Psoas muscle (tissue), 8 donors: ENCODE results near the gene SLC25A38. TPM values are rescaled to one million over a fixed set of nuclear protein-coding genes. Genes with fewer than 3 reads are reported as not detected.
"Not testable (repeated sequence)": the region's sequence is repeated elsewhere in the genome, so short reads cannot be mapped to it uniquely, and the experiment has no call there.

Experiments
- ATAC-seq, 4 donors: fragments of 200-7000 bp; cut with Tn5 transposase; one replicate each; pipeline ENCODE4 v1.9.1; 2020; ENCODE audit warnings: moderate library complexity in 3 of 4, mild to moderate bottlenecking in 2 of 4
- DNase-seq, 2 donors: peaks; one replicate each; pipeline ENCODE4 v3.0.0-alpha.2; 2020
- H3K27ac ChIP-seq: fragments of 200-600 bp; one replicate; pipeline ENCODE4 v1.8.0; 2022
- H3K27me3 ChIP-seq, 3 donors: fragments of 200-600 bp in 1 of 3; one replicate each; pipeline versions ENCODE4 v1.6.1 to v1.8.0; 2013 to 2022; ENCODE audit warnings: low read length in 2 of 3, mild to moderate bottlenecking in 2 of 3, moderate library complexity in 1 of 3; ENCODE audit not compliant: insufficient read depth in 3 of 3
- H3K36me3 ChIP-seq, 2 donors: fragments of 200-600 bp in 1 of 2; one replicate each; pipeline versions ENCODE4 v1.6.1 to v1.8.0; 2013 to 2022; ENCODE audit warnings: low read depth in 1 of 2, mild to moderate bottlenecking in 1 of 2, moderate library complexity in 1 of 2; ENCODE audit not compliant: insufficient read depth in 1 of 2
- H3K4me1 ChIP-seq: fragments of 200-600 bp; one replicate; pipeline ENCODE4 v1.8.0; 2022
- H3K4me3 ChIP-seq: fragments of 200-600 bp; one replicate; pipeline ENCODE4 v1.8.0; 2022; ENCODE audit warnings: mild to moderate bottlenecking
- H3K9me3 ChIP-seq: fragments of 200-600 bp; one replicate; pipeline ENCODE4 v1.8.0; 2022
- CTCF ChIP-seq: fragments of 200-600 bp; IDR thresholded peaks from one replicate; pipeline ENCODE4 v1.8.0; 2022; ENCODE audit warnings: antibody characterized with exemption
- WGBS, 3 donors: extraction: QIAGEN DNeasy Blood & Tissue Kit; methylation state at CpG; one replicate each; pipeline versions ENCODE4 v1.1.6 to v1.1.7; 2013; 5-methylcytosine and 5-hydroxymethylcytosine counted together
- intact Hi-C, 2 donors: fragments of 100-400 bp; cut with DNase I; formaldehyde crosslinking; loops; one replicate each; pipeline versions ENCODE4 v1.11.0 to v1.14.2; 2022
- polyA plus RNA-seq, 3 donors: library from polyadenylated mRNA; stranded (reverse); fragments of 200-250 nt; gene quantifications; one replicate each; pipeline ENCODE4 v1.2.3, GENCODE V29; 2013
- total RNA-seq, 4 donors: library from RNA; stranded (reverse); fragmentation: NEBNext Ultra II Directional in 2 of 4; extraction: Animal tissue kit (Norgen Biotek cat#: 25700) in 2 of 4; gene quantifications; one replicate each; pipeline versions ENCODE4 v1.2.1 to v1.2.4, GENCODE V29; 2021 to 2023
- donor health status: healthy with polysubstance abuse.
- donor health status: DM: no; HTN: no; CAD: no; lungs with moderate emphysema.
- donor health status: Bipolar disorder and iron deficiency.
- donor health status: healthy.
- donor health status: DM: yes; HTN: yes; CAD: no.
- donor health status: DM: no; HTN: no; CAD: no.
- donor health status: DM: no; HTN: no; CAD: no.
- donor health status: DM: yes; HTN: yes; CAD: no.

Gene SLC25A38
- total and polyA plus RNA-seq, 7 donors, result 24.9 to 86.5 (median 31.1) TPM

DNA sequence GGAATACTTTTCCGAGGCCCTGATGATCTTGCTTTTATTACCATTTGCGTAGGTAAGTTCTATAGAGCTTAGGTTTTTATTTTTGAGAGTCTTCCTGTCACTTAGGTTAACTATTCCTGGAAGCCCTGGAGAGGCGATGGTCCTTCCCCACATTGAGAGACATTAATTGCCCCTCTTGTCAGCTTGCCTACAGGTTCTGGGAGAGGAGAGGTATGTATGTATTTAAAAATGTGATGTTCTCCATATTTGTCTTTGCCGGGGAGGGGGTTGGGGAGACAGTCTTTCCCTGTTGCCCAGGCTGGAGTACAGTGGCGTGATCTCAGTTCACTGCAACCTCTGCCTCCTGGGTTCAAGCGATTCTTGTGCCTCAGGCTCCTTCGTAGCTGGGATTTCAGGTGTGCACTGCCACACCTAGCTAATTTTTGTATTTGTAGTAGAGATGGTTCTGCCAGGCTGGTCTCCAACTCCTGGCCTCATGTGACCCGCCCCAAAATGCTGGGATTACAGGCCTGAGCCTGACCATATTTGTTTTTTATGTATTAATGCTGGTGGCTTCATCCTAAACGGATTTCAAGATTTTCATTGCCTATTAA is 29.6 kb downstream of the SLC25A38 start:
- peaks cover 19 to 70% of the 10 kb centered on the region in 2 donors for H3K36me3 ChIP-seq
- no peak for TF ChIP-seq CTCF
- no peak overlapping the region for H3K4me3 ChIP-seq
- DNase-seq (no peak), ATAC-seq (no peak)
- H3K27ac ChIP-seq, result no peak overlapping the region
- H3K4me1 ChIP-seq, result peaks cover 10% of the 10 kb centered on the region
- 88 to 90% (median 89%) methylated on average over 9 of the region's 9 CpGs for WGBS, 3 donors
- intact Hi-C loops, result no loop called here
- H3K9me3 ChIP-seq, result no peaks in the 10 kb centered on the region
- H3K27me3 ChIP-seq, result no peaks in the 10 kb centered on the region

- ATAC-seq, result peak in 3 of 4 donors; percentile 12 to 14 (median 12)
- WGBS, 3 donors, result 67 to 76% (median 73%) methylated on average over 6 of the region's 6 CpGs
Measured at GRCh38 chr3:39413691-39414420, 30.7 kb downstream of the SLC25A38 start.

GRCh38 chr3:39414421-39414907 is 31.3 kb downstream of the SLC25A38 start:
- ATAC-seq (peak; percentile 23 to 43 (median 36)), DNase-seq (no peak)
- Histone ChIP-seq H3K27ac (no peak overlapping the region), H3K4me1 (peaks cover 4% of the 10 kb centered on the region), H3K27me3 (no peaks in the 10 kb centered on the region), H3K36me3 (peaks cover 17 to 53% of the 10 kb centered on the region in 2 donors), H3K4me3 (no peak overlapping the region), H3K9me3 (no peaks in the 10 kb centered on the region)
- WGBS, 3 donors, result 39 to 80% (median 55%) methylated on average over 2 of the region's 2 CpGs
- TF ChIP-seq CTCF, result no peak
- intact Hi-C loops, result no loop called here

More at GRCh38 chr3:39413691-39414420, 30.7 kb downstream of the SLC25A38 start:
- Histone ChIP-seq H3K27me3 (no peaks in the 10 kb centered on the region), H3K9me3 (no peaks in the 10 kb centered on the region), H3K4me1 (peaks cover 4% of the 10 kb centered on the region), H3K4me3 (no peak overlapping the region), H3K27ac (no peak overlapping the region), H3K36me3 (peaks cover 17 to 59% of the 10 kb centered on the region in 2 donors)
- no peak for TF ChIP-seq CTCF
- intact Hi-C loops, result no loop called here
- DNase-seq, result no peak

- peaks cover 17 to 45% of the 10 kb centered on the region in 2 donors for H3K36me3 ChIP-seq
- DNase-seq, H3K4me3 ChIP-seq, H3K27me3 ChIP-seq, H3K27ac ChIP-seq, intact Hi-C loops, H3K9me3 ChIP-seq, H3K4me1 ChIP-seq, ATAC-seq: not testable (repeated sequence)
- WGBS, 3 donors, result 85 to 95% (median 89%) methylated on average over 3 of the region's 3 CpGs
Measured at GRCh38 chr3:39415302-39415701, 32.1 kb downstream of the SLC25A38 start.

DNA sequence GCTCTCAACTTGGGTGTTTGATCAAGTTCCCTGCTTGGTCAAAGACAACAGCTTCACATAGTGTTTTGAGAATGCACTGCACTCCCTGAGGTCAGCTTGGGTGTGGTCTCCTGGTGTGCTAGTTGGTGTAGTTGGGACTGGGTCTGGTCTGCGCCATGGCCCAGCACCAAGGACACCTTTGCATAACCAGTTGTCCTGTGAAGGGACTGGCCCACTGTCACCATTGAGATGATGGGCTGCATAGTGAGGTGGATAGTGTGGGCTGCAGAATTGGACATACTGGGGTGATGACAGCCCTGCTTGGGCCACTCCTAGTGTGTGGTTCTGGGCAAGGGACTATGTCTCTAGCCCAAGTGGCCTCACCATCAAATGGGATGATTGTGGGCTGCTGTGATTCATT is 32.8 kb downstream of the SLC25A38 start:
- no peaks in the 10 kb centered on the region for H3K9me3 ChIP-seq
- no peaks in the 10 kb centered on the region for H3K4me1 ChIP-seq
- TF ChIP-seq CTCF, result no peak
- no peak overlapping the region for H3K4me3 ChIP-seq
- DNase-seq, result no peak
- peaks cover 15 to 38% of the 10 kb centered on the region in 2 donors for H3K36me3 ChIP-seq
- peak in 3 of 4 donors; percentile 25 to 42 (median 31) for ATAC-seq
- no peak overlapping the region for H3K27ac ChIP-seq
- intact Hi-C loops, result no loop called here
- 94 to 100% (median 96%) methylated on average over 1 of the region's 1 CpG for WGBS, 3 donors
- no peaks in the 10 kb centered on the region for H3K27me3 ChIP-seq

DNA sequence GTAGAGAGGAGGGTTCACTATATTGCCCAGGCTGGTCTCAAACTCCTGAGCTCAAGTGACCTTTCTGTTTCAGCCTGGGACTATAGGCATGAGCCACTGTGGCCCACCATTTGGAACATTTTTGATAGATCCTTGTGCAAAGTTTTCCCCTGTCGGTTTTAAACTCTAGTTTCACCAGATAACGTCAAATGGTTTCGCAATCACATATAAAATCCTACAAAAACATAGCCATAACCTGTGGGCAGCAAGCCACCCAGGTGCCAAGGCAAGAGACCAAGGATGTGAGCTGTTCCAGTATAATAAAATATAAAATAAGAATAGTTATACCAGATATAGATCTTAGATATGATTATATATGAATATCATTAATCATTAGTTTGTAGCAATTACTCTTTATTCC is 33.8 kb downstream of the SLC25A38 start:
- DNase-seq, H3K27ac ChIP-seq, H3K4me3 ChIP-seq, intact Hi-C loops, H3K27me3 ChIP-seq, H3K4me1 ChIP-seq, H3K9me3 ChIP-seq, ATAC-seq: not testable (repeated sequence)
- WGBS, 3 donors, result 55 to 68% (median 56%) methylated on average over 3 of the region's 3 CpGs
- peaks cover 7 to 28% of the 10 kb centered on the region in 2 donors for H3K36me3 ChIP-seq

GRCh38 chr3:39418556-39419225 is 35.5 kb downstream of the SLC25A38 start:
- H3K27ac ChIP-seq, ATAC-seq, H3K9me3 ChIP-seq, H3K4me1 ChIP-seq, DNase-seq, H3K27me3 ChIP-seq, H3K4me3 ChIP-seq, intact Hi-C loops: not testable (repeated sequence)
- 45 to 57% (median 56%) methylated on average over 11 to 13 of the region's 14 CpGs for WGBS, 3 donors
- peaks cover 0 to 11% of the 10 kb centered on the region in 2 donors for H3K36me3 ChIP-seq
